Aorta (tissue), 5 donors: ENCODE results near the gene SMAD6. TPM values are rescaled to one million over a fixed set of nuclear protein-coding genes. Genes with fewer than 3 reads are reported as not detected.
A peak's percentile ranks its signal among the peaks of the same experiment; 100 is the strongest.

ENCODE experiments used
- ATAC-seq: fragments of 200-7000 bp; cut with Tn5 transposase; one replicate; pipeline ENCODE4 v1.9.1; 2022; ENCODE audit warnings: moderate library complexity; ENCODE audit not compliant: low FRiP score
- DNase-seq, 2 donors: peaks; one replicate each; pipeline ENCODE4 v3.0.0-alpha.2; 2020
- H3K27ac ChIP-seq, 2 donors: one replicate each; pipeline ENCODE4 v1.5.1; 2013; ENCODE audit warnings: low read length in 2 of 2, mild to moderate bottlenecking in 2 of 2, moderate library complexity in 2 of 2, control low read depth in 1 of 2, inconsistent platforms in 1 of 2, low read depth in 1 of 2
- H3K27me3 ChIP-seq, 2 donors: one replicate each; pipeline ENCODE4 v1.6.1; 2013; ENCODE audit warnings: control low read depth in 1 of 2, low read length in 1 of 2, mild to moderate bottlenecking in 1 of 2, moderate library complexity in 1 of 2; ENCODE audit not compliant: insufficient read depth in 2 of 2, control insufficient read depth in 1 of 2
- H3K36me3 ChIP-seq, 2 donors: one replicate each; pipeline ENCODE4 v1.6.1; 2013; ENCODE audit warnings: control low read depth in 1 of 2, low read length in 1 of 2, mild to moderate bottlenecking in 1 of 2; ENCODE audit not compliant: insufficient read depth in 2 of 2, control insufficient read depth in 1 of 2
- H3K4me1 ChIP-seq, 2 donors: one replicate each; pipeline ENCODE4 v1.6.1; 2013; ENCODE audit warnings: low read length in 2 of 2, control low read depth in 1 of 2, mild to moderate bottlenecking in 1 of 2, moderate library complexity in 1 of 2; ENCODE audit not compliant: insufficient read depth in 2 of 2, control insufficient read depth in 1 of 2
- H3K4me3 ChIP-seq, 2 donors: one replicate each; pipeline ENCODE4 v1.5.1; 2013; ENCODE audit warnings: low read length in 2 of 2, control low read depth in 1 of 2, mild to moderate bottlenecking in 1 of 2
- H3K9me3 ChIP-seq: one replicate; pipeline ENCODE4 v1.6.1; 2013; ENCODE audit warnings: mild to moderate bottlenecking, low read length; ENCODE audit not compliant: control insufficient read depth
- WGBS, 2 donors: extraction: QIAGEN DNeasy Blood & Tissue Kit; methylation state at CpG; one replicate each; pipeline ENCODE4 v1.1.7; 2013; 5-methylcytosine and 5-hydroxymethylcytosine counted together
- intact Hi-C, 2 donors: fragments of 100-400 bp; cut with DNase I; formaldehyde crosslinking; loops; one replicate each; pipeline versions ENCODE4 v1.14.2 to v1.15.0; 2022
- polyA plus RNA-seq, 2 donors: library from polyadenylated mRNA; stranded (reverse); fragments of 200-250 nt; gene quantifications; one replicate each; pipeline ENCODE4 v1.2.3, GENCODE V29; 2013
- total RNA-seq, 2 donors: library from RNA; stranded (reverse); fragmentation: NEBNext Ultra II Directional; extraction: Animal tissue kit (Norgen Biotek cat#: 25700); gene quantifications; one replicate each; pipeline ENCODE4 v1.2.1, GENCODE V29; 2021
- donor health status: healthy with polysubstance abuse.
- donor health status: Bipolar disorder and iron deficiency.
- donor health status: DM: no; HTN: no; CAD: no.
- donor health status: DM: no; HTN: no; CAD: no.
- donor health status: DM: yes; HTN: yes; CAD: no.

SMAD6 gene
- total and polyA plus RNA-seq, 4 donors = 7.1 to 92.0 (median 24.5) TPM

DNA sequence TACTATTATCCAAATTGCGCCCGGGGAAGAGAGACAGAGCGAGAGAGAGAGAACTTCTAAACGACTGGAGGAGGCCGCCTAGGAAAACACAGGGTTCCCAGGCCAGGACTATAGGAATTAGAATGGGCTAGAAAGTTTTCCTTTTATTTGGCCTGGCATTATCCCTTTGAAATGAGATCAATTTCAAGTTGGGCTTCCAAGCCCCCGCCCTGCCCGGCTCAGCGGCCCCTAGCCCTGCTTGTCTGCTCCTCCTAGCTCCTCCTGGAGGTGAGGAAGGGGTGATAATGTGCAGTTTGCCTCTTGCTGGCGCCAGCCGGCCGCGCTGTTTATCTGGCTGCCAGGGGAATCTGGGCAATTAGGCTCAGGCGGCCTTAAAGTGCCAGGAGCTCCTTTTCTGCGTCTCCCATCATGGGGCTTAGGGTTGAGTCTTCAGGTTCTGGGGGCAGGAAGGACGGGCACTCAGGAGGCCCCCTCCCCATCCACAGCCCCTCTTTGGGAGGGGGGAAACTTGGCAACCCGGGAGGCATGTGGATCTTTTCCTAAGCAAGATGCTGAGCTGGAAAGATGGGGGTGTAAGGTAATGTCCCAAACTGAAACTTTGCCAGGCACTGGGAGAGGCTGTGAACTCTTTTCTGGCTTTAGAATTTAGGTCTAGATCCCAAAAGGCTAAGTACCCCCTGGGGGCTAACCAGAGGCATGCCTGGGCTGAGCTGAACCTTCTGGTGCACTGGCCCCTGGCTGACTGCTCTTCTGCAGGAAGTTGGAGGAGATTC is 5.5 kb downstream of the SMAD6 start:
- 4 to 6% methylated on average over 16 of the region's 16 CpGs for WGBS, 2 donors
- peak overlapping the region in 1 of 2 donors; percentile 38 for H3K4me3 ChIP-seq
- no peaks in the 10 kb centered on the region for H3K4me1 ChIP-seq
- intact Hi-C loops = loop anchor here in 1 of 2 donors (2.0 kb wide), 1 partner anchor 67 kb away; no protein-coding TSS in a partner anchor
- ATAC-seq = peak; percentile 27
- H3K9me3 ChIP-seq = no peaks in the 10 kb centered on the region
- H3K27me3 ChIP-seq = no peaks in the 10 kb centered on the region
- peak in 1 of 2 donors; percentile 70 for DNase-seq
- peak overlapping the region in 1 of 2 donors; percentile 56 for H3K27ac ChIP-seq
- H3K36me3 ChIP-seq = no peaks in the 10 kb centered on the region

DNA sequence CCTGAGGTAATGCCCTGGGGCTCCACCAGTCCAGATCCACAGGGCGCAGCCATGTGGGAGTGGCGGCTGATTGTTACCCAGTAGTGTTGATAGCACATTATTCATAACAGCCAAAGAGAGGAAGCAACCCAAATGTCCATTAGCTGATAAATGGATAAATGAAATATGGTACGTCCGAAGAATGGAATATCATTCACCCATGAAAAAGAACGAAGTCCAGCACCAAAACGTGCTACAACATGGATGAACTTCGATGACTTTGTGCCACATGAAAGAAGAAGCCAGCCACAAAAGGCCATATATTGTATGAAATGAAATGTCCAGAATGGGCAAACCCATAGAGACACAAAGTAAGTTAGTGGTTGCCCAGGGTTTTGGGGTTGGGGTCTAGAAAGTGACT is 6.4 kb downstream of the SMAD6 start:
- no peak for ATAC-seq
- Histone ChIP-seq H3K9me3 (no peaks in the 10 kb centered on the region), H3K27me3 (no peaks in the 10 kb centered on the region), H3K36me3 (no peaks in the 10 kb centered on the region), H3K27ac (no peak overlapping the region), H3K4me3 (no peak overlapping the region), H3K4me1 (no peaks in the 10 kb centered on the region)
- no peak for DNase-seq
- 93 to 96% methylated on average over 7 of the region's 7 CpGs for WGBS, 2 donors
- intact Hi-C loops = no loop called here

DNA sequence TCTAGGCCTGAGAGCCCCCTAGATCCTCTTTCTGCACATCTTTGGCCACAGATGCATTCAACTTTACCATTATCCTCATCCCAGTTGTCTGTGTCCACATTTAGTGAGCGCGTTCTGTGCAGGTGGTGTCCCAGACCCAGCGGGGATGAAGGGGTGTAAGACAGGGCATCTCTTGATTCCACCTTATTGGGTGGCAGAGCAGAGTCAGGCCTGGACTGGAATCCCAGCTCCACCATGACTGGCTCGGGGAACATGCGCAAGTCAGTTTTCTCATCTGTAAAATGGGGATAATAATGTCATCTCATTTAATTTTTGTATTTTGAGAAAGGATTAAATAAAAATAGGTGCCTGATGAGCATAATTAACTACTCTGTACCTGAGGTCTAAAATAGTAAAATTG is 7.8 kb downstream of the SMAD6 start:
- Histone ChIP-seq H3K27ac (no peak overlapping the region), H3K4me3 (no peak overlapping the region), H3K4me1 (peaks cover 2 to 7% of the 10 kb centered on the region in 2 donors), H3K27me3 (no peaks in the 10 kb centered on the region), H3K36me3 (no peaks in the 10 kb centered on the region), H3K9me3 (no peaks in the 10 kb centered on the region)
- no peak for DNase-seq
- ATAC-seq = no peak
- WGBS, 2 donors = 97 to 99% methylated on average over 5 of the region's 5 CpGs
- intact Hi-C loops = no loop called here

DNA sequence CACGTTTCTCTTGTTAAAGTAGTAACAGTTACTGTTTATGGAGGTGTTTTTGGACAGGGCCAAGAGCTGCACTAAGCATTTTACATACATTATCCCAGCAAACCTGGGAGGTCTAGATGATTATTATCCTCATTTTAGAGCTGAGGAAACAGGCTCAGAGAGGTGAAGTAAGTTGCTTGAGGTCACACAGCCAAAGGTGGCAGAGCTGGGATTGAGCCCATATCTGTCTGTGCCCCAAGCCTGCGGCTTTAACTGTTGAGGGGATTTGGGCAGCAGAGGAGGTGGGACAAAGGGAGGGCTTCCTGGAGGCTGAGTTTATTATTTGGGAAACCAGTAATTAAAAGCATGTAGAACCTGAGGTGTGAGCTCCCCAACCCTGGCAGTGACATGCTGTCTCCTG is 9.2 kb downstream of the SMAD6 start:
- WGBS, 2 donors = 5 to 27% methylated on average over 2 of the region's 2 CpGs
- ATAC-seq (no peak), DNase-seq (no peak)
- no peak overlapping the region for H3K27ac ChIP-seq
- no peaks in the 10 kb centered on the region for H3K36me3 ChIP-seq
- no peaks in the 10 kb centered on the region for H3K9me3 ChIP-seq
- peaks cover 2 to 7% of the 10 kb centered on the region in 2 donors for H3K4me1 ChIP-seq
- H3K4me3 ChIP-seq = no peak overlapping the region
- intact Hi-C loops = no loop called here
- no peaks in the 10 kb centered on the region for H3K27me3 ChIP-seq

DNA sequence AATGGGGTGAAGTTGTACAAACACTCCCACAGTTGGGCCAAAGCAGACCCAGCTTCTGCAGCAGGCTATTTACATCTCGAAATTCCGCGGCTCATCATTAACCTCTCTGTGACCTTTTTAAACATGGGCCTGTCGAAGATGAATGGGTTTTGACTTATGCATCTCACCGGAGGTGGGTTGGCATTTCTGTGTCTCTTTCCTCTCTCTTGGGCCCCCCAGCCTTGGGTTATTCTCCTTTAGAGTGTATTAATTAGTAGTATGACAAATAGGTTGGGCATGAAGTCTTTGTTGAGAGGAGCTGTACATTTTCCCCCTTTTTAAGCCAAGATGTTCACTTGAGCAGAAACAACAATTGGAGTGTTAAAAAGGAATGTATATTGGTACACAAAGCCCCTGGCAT is 9.8 kb downstream of the SMAD6 start:
- WGBS, 2 donors = 77 to 80% methylated on average over 5 of the region's 5 CpGs
- no peak for DNase-seq
- no peak for ATAC-seq
- H3K4me1 ChIP-seq = peaks cover 2 to 7% of the 10 kb centered on the region in 2 donors
- no peaks in the 10 kb centered on the region for H3K27me3 ChIP-seq
- H3K27ac ChIP-seq = no peak overlapping the region
- no peak overlapping the region for H3K4me3 ChIP-seq
- no peaks in the 10 kb centered on the region for H3K9me3 ChIP-seq
- H3K36me3 ChIP-seq = no peaks in the 10 kb centered on the region
- intact Hi-C loops = no loop called here

DNA sequence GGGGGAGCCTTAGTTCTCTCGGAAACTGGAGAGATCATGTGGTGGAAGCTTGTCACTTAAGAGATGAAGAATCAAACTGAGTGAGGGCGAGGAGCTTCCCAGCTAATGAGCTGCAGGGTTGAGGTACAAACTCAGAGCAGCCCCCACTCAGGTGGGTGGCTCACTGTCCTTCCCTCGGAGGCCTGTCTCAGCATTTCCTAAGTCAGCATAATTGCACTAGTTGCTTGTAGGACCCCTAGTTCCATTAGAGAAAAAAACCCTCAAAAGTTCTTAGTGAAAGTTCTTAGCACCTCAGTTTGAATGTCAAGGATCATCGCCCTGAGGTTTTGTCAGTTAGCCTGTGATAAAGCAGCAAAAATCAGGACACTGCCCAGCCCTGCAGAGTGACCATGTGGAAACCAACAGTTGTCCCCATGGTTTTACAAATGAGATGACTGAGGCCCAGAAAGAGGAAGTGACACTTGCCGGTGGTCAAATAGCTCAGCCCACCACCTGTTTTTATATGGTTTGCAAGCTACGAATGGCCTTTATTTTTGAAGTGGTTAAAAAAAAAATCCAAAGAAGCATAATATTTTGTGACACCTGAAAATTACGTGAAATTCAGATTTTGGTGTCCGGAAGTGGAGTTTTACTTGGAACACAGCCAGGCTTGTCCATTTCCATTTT is 11.9 kb downstream of the SMAD6 start:
- Histone ChIP-seq H3K4me1 (peaks cover 2 to 7% of the 10 kb centered on the region in 2 donors), H3K36me3 (no peaks in the 10 kb centered on the region), H3K27me3 (no peaks in the 10 kb centered on the region), H3K9me3 (no peaks in the 10 kb centered on the region), H3K4me3 (no peak overlapping the region), H3K27ac (peak overlapping the region; percentile 44 to 77)
- intact Hi-C loops = no loop called here
- 81 to 82% methylated on average over 8 of the region's 8 CpGs for WGBS, 2 donors
- ATAC-seq = no peak
- DNase-seq = no peak

DNA sequence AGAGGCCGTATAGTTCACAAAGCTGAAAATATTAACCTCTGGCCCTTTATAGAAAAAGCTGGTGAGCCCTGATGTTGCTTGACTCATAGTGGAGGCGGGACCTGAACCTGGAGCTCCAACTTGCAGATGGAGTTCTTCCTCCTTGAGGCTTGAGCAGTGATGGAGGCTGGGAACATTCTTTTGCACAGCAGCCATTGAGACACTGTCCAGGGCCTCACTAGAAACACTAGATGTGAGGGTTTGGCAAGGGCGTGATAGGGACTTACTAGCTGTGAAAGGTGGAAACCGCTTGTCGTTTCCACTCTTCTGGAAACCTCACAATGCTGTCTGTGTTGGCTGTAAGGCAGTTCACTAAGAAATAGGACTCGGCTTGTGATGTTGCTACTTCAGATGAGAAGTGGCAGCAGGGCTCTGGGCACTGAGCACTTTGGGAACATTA is 12.5 kb downstream of the SMAD6 start:
- no peaks in the 10 kb centered on the region for H3K27me3 ChIP-seq
- H3K4me1 ChIP-seq = peaks cover 2 to 7% of the 10 kb centered on the region in 2 donors
- H3K9me3 ChIP-seq = no peaks in the 10 kb centered on the region
- H3K36me3 ChIP-seq = no peaks in the 10 kb centered on the region
- no peak overlapping the region for H3K4me3 ChIP-seq
- peak overlapping the region; percentile 44 to 77 for H3K27ac ChIP-seq
- ATAC-seq (no peak), DNase-seq (no peak)
- 42 to 47% methylated on average over 6 of the region's 6 CpGs for WGBS, 2 donors
- intact Hi-C loops = no loop called here

DNA sequence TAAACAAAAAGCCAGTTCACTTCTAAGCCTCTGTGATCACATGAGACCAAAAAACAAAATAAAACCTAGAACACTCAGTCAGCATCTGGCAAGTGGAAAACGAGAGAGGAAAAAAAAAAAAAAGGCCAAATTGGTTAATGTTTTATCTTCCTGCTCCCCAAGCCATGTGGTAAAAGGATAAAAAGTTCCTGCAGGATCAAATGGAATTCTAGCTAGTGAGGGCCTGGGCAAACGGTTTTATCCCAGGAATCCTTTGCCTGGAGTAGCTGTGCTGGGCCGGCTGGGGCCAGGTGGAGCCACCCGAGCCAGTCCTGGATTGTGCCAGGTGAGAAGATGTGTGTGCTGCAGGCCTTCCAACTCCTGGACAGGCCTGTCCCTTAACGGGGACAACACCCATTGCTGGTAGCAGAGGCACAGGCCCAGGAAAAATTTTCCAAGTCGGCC is 13.2 kb downstream of the SMAD6 start:
- Histone ChIP-seq H3K4me3 (no peak overlapping the region), H3K36me3 (no peaks in the 10 kb centered on the region), H3K27ac (no peak overlapping the region), H3K9me3 (no peaks in the 10 kb centered on the region), H3K27me3 (no peaks in the 10 kb centered on the region), H3K4me1 (peaks cover 2 to 7% of the 10 kb centered on the region in 2 donors)
- intact Hi-C loops = no loop called here
- no peak for DNase-seq
- no peak for ATAC-seq
- 11 to 19% methylated on average over 6 of the region's 6 CpGs for WGBS, 2 donors
